WTC11 (cell line): ENCODE data around the gene TTLL10. TPM values are rescaled to one million over a fixed set of nuclear protein-coding genes. Genes with fewer than 3 reads are reported as not detected.

Experiments
- ATAC-seq: fragments of 200-7000 bp; cut with Tn5 transposase; 2 replicates; pipeline ENCODE4 v1.10.0; 2021; ENCODE audit warnings: mild to moderate bottlenecking, moderate library complexity
- CTCF ChIA-PET: fragments of 300-600 bp; sonication (Branson Sonifier 250); formaldehyde crosslinking; loops from one replicate; lab custom pipeline; 2021; ENCODE audit warnings: antibody characterized with exemption; lab: Charles Lee
- POLR2A ChIA-PET: fragments of 350-600 bp; sonication (Branson Sonifier 250); formaldehyde crosslinking; loops from one replicate; lab custom pipeline; 2021; ENCODE audit warnings: antibody characterized with exemption; lab: Charles Lee
- DNase-seq: peaks from one replicate; pipeline ENCODE4 v3.0.0; 2021; ENCODE audit warnings: low spot score
- H3K27ac Mint-ChIP-seq: 2 replicates; pipeline ENCODE4 v1.8.0; 2021; ENCODE audit warnings: mixed read lengths
- H3K27me3 Mint-ChIP-seq: 2 replicates; pipeline ENCODE4 v1.8.0; 2021; ENCODE audit warnings: low read depth, mild to moderate bottlenecking, moderate library complexity, mixed read lengths
- H3K36me3 Mint-ChIP-seq: 2 replicates; pipeline ENCODE4 v1.8.0; 2021; ENCODE audit warnings: mixed read lengths
- H3K4me1 Mint-ChIP-seq: 2 replicates; pipeline ENCODE4 v1.8.0; 2022; ENCODE audit warnings: mixed read lengths
- H3K4me3 Mint-ChIP-seq: 2 replicates; pipeline ENCODE4 v1.8.0; 2021; ENCODE audit warnings: mild to moderate bottlenecking, moderate library complexity, mixed read lengths
- H3K9me3 Mint-ChIP-seq: 2 replicates; pipeline ENCODE4 v1.8.0; 2021; ENCODE audit warnings: mixed read lengths
- ELF4 ChIP-seq: sonication (generic); formaldehyde crosslinking; IDR thresholded peaks from 2 replicates; pipeline ENCODE4 v1.8.1; 2022; ENCODE audit warnings: low read depth, mild to moderate bottlenecking, moderate library complexity, missing genetic modification reagents
- ETV6 ChIP-seq: sonication (generic); formaldehyde crosslinking; IDR thresholded peaks from 2 replicates; pipeline ENCODE4 v1.8.1; 2022; ENCODE audit warnings: mild to moderate bottlenecking, missing genetic modification reagents
- GTF2I ChIP-seq: fragments of 250-450 bp; sonication (Bioruptor Pico); conservative IDR thresholded peaks from 2 replicates; pipeline ENCODE4 v1.4.0; 2021; ENCODE audit warnings: mild to moderate bottlenecking
- JAZF1 ChIP-seq: fragments of 250-450 bp; sonication (Bioruptor Pico); IDR thresholded peaks from 2 replicates; pipeline ENCODE4 v1.9.0; 2021; ENCODE audit warnings: moderate library complexity, mild to moderate bottlenecking, inconsistent platforms
- MXD4 ChIP-seq: fragments of 250-450 bp; sonication (Bioruptor Pico); IDR thresholded peaks from 2 replicates; pipeline ENCODE4 v1.8.0; 2021; ENCODE audit warnings: mild to moderate bottlenecking, moderate library complexity, borderline replicate concordance
- MYBL2 ChIP-seq: sonication (generic); formaldehyde crosslinking; IDR thresholded peaks from 2 replicates; pipeline ENCODE4 v1.8.1; 2023; ENCODE audit warnings: mild to moderate bottlenecking, moderate library complexity, missing genetic modification reagents
- NFYB ChIP-seq: sonication (generic); formaldehyde crosslinking; conservative IDR thresholded peaks from 2 replicates; pipeline ENCODE4 v1.8.0; 2022; ENCODE audit warnings: low read depth, missing genetic modification reagents
- RELA ChIP-seq: sonication (generic); formaldehyde crosslinking; IDR thresholded peaks from 2 replicates; pipeline ENCODE4 v1.8.1; 2022; ENCODE audit warnings: missing genetic modification reagents, mild to moderate bottlenecking, borderline replicate concordance
- SMAD4 ChIP-seq: sonication (generic); formaldehyde crosslinking; IDR thresholded peaks from 2 replicates; pipeline ENCODE4 v1.8.0; 2022; ENCODE audit warnings: mild to moderate bottlenecking, missing genetic modification reagents
- SP1 ChIP-seq: sonication (generic); formaldehyde crosslinking; conservative IDR thresholded peaks from 2 replicates; pipeline ENCODE4 v1.8.1; 2022; ENCODE audit warnings: missing genetic modification reagents
- ZNF138 ChIP-seq: sonication (generic); formaldehyde crosslinking; conservative IDR thresholded peaks from 2 replicates; pipeline ENCODE4 v1.8.1; 2022; ENCODE audit warnings: mild to moderate bottlenecking, moderate library complexity, missing genetic modification reagents
- ZNF219 ChIP-seq: sonication (generic); formaldehyde crosslinking; IDR thresholded peaks from 2 replicates; pipeline ENCODE4 v1.8.0; 2023; ENCODE audit warnings: missing genetic modification reagents, mild to moderate bottlenecking, borderline replicate concordance
- ZNF396 ChIP-seq: fragments of 250-450 bp; sonication (Bioruptor Pico); IDR thresholded peaks from 2 replicates; pipeline ENCODE4 v1.8.0; 2021; ENCODE audit warnings: mild to moderate bottlenecking, moderate library complexity, borderline replicate concordance
- ZNF423 ChIP-seq: fragments of 250-450 bp; sonication (Bioruptor Pico); IDR thresholded peaks from 2 replicates; pipeline ENCODE4 v2.1.2; 2022; ENCODE audit warnings: mild to moderate bottlenecking, moderate library complexity
- total RNA-seq: library from RNA; stranded (reverse); gene quantifications from 3 replicates; pipeline ENCODE4 v1.2.3, GENCODE V29; 2021
- TF ChIP-seq, protein P1 (sequence below): sonication (generic); formaldehyde crosslinking; IDR thresholded peaks from 2 replicates; pipeline ENCODE4 v1.8.1; 2023; ENCODE audit warnings: mild to moderate bottlenecking, moderate library complexity, missing genetic modification reagents
- TF ChIP-seq, protein P2 (sequence below): sonication (generic); formaldehyde crosslinking; IDR thresholded peaks from 2 replicates; pipeline ENCODE4 v1.8.0; 2023; ENCODE audit warnings: missing genetic modification reagents, mild to moderate bottlenecking, borderline replicate concordance
- TF ChIP-seq, protein P3 (sequence below): sonication (generic); formaldehyde crosslinking; conservative IDR thresholded peaks from 2 replicates; pipeline ENCODE4 v1.8.1; 2022; ENCODE audit warnings: mild to moderate bottlenecking, missing genetic modification reagents
- TF ChIP-seq, protein P4 (sequence below): sonication (generic); formaldehyde crosslinking; IDR thresholded peaks from 2 replicates; pipeline ENCODE4 v1.8.0; 2022; ENCODE audit warnings: mild to moderate bottlenecking, missing genetic modification reagents
- TF ChIP-seq, protein P5 (sequence below): sonication (generic); formaldehyde crosslinking; IDR thresholded peaks from 2 replicates; pipeline ENCODE4 v1.8.0; 2022; ENCODE audit warnings: missing genetic modification reagents
- TF ChIP-seq, protein P6 (sequence below): sonication (generic); formaldehyde crosslinking; IDR thresholded peaks from 2 replicates; pipeline ENCODE4 v1.8.0; 2023; ENCODE audit warnings: missing genetic modification reagents

The TTLL10 gene
- total RNA-seq, 1 experiment from 2014 or later, result 1.1 TPM

DNA sequence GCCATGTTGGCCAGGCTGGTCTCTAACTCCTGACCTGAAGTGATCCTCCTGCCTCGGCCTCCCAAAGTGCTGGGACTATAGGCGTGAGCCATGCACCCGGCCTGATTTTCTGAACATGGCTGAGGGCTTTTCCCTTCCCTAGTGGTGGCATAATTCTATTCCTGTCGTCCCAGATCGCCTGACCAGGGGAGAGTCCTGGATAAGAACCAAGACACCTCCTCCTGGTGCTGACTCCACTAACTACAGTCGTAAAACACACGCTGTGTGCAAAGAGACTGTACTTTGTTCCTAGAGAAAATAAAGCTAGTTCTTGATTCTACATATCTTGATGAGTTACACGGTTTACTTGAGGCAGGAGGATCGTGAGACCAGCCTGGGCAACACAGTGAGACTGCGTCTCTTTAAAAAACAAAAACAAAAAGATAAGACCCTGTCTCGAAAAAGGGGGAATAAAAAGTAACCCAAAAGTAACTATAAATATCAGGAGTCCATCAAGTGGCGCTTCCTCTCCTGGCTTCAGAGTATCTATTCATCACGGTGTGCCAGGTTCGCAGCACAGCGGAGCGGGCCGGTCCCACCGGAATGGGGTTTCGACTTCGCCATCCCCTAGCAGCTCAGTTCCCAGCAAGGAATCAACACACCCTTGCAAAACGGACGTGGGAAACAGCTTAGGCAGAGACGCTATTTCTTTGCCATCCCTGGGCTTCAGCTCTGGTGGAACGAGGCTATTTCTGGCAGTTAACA, 57.1 kb downstream of the TTLL10 start:
- POLR2A ChIA-PET, result no interaction called here
- Mint-ChIP-seq H3K4me1 (peaks cover 10% of the 10 kb centered on the region), H3K4me3 (peak overlapping the region; percentile 90), H3K36me3 (peaks cover 11% of the 10 kb centered on the region), H3K27ac (peak overlapping the region; percentile 81), H3K9me3 (peaks cover 3% of the 10 kb centered on the region; the same call in 1 of the 2 replicates), H3K27me3 (no peaks in the 10 kb centered on the region)
- CTCF ChIA-PET, result interaction anchor here (0.7 to 2.3 kb wide), 5 partner anchors 57 to 215 kb away, joined by 3 to 19 read pairs (median 3); partner anchors contain the start of gene TTLL10
- DNase-seq (no peak), ATAC-seq (no peak)
- TF ChIP-seq MXD4 (CRISPR knock-in tag), result no peak
- TF ChIP-seq MYBL2 (CRISPR knock-in tag), result no peak

DNA sequence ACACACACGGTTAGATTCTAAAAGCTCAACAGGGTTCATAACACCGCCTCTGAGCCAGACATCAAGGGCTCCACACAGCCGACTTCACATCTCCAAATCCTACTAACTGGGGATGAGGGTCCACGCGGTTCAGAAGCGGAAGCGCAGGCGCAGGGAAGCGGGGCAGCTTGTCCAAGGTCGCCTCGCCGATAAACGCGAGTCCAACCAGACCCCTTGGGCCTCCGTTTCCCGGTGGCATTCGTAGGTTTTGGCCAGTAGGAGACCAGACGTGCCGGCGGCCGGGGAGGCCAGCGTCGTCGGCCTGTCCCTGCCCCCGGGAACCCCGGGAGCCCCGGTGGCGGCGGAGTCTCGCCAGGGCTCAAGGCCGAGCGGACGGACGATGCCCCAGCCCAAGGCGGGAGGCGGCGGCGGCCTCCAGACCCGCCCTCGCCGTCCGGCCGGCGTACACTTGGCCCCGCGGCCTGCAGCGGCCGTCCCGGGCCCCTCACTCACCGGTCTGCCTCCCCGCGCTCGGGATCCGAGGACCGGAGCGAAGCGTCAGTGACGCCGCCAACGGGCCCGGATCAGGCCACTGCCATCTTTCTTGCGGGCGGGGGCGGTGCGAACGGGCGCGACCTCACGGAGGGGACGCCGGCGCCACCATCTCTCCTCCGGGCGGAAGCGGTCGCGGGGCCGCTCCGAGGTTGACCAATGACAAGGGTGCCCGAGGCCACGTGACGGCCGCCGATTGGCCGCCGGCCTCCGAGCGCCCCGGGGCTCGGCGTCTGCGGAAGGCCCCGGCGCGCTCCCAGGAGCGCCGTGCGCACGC, 57.9 kb downstream of the TTLL10 start, which contains the start of gene SDF4:
SDF4 (minus strand) TSS at position 602 of the 808 bp plus-strand sequence. CDS start 3,229 bp downstream, outside the sequence.
- Mint-ChIP-seq H3K36me3 (peaks cover 10% of the 10 kb centered on the region), H3K27ac (peak within 1 kb of the TSS; percentile 81), H3K4me3 (peak within 1 kb of the TSS; percentile 90), H3K4me1 (peaks cover 10% of the 10 kb centered on the region), H3K27me3 (no peaks in the 10 kb centered on the region), H3K9me3 (peaks cover 3% of the 10 kb centered on the region; the same call in 1 of the 2 replicates)
- DNase-seq (peak; percentile 96), ATAC-seq (peak; percentile 90)
- ChIA-PET POLR2A (no interaction called here), CTCF (interaction anchor here (0.7 to 2.3 kb wide), 5 partner anchors 58 to 216 kb away, joined by 3 to 19 read pairs (median 3); partner anchors contain the start of gene TTLL10)
- TF ChIP-seq, protein P1, sequence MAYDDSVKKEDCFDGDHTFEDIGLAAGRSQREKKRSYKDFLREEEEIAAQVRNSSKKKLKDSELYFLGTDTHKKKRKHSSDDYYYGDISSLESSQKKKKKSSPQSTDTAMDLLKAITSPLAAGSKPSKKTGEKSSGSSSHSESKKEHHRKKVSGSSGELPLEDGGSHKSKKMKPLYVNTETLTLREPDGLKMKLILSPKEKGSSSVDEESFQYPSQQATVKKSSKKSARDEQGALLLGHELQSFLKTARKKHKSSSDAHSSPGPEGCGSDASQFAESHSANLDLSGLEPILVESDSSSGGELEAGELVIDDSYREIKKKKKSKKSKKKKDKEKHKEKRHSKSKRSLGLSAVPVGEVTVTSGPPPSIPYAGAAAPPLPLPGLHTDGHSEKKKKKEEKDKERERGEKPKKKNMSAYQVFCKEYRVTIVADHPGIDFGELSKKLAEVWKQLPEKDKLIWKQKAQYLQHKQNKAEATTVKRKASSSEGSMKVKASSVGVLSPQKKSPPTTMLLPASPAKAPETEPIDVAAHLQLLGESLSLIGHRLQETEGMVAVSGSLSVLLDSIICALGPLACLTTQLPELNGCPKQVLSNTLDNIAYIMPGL (CRISPR knock-in tag), result peak; percentile 72
- 0 out of 2 replicates have a peak, but pooled peaks have one; percentile 50 for TF ChIP-seq RELA (CRISPR knock-in tag)
- TF ChIP-seq SP1 (CRISPR knock-in tag), result peak; percentile 68; the same call in 1 of the 2 replicates
- TF ChIP-seq NFYB (CRISPR knock-in tag), result peak; percentile 80
- TF ChIP-seq ZNF423 (CRISPR knock-in tag), result no peak
- TF ChIP-seq GTF2I (CRISPR knock-in tag), result no peak
- TF ChIP-seq, protein P2, sequence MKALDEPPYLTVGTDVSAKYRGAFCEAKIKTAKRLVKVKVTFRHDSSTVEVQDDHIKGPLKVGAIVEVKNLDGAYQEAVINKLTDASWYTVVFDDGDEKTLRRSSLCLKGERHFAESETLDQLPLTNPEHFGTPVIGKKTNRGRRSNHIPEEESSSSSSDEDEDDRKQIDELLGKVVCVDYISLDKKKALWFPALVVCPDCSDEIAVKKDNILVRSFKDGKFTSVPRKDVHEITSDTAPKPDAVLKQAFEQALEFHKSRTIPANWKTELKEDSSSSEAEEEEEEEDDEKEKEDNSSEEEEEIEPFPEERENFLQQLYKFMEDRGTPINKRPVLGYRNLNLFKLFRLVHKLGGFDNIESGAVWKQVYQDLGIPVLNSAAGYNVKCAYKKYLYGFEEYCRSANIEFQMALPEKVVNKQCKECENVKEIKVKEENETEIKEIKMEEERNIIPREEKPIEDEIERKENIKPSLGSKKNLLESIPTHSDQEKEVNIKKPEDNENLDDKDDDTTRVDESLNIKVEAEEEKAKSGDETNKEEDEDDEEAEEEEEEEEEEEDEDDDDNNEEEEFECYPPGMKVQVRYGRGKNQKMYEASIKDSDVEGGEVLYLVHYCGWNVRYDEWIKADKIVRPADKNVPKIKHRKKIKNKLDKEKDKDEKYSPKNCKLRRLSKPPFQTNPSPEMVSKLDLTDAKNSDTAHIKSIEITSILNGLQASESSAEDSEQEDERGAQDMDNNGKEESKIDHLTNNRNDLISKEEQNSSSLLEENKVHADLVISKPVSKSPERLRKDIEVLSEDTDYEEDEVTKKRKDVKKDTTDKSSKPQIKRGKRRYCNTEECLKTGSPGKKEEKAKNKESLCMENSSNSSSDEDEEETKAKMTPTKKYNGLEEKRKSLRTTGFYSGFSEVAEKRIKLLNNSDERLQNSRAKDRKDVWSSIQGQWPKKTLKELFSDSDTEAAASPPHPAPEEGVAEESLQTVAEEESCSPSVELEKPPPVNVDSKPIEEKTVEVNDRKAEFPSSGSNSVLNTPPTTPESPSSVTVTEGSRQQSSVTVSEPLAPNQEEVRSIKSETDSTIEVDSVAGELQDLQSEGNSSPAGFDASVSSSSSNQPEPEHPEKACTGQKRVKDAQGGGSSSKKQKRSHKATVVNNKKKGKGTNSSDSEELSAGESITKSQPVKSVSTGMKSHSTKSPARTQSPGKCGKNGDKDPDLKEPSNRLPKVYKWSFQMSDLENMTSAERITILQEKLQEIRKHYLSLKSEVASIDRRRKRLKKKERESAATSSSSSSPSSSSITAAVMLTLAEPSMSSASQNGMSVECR, result no peak; the same call in 1 of the 2 replicates
- no peak for TF ChIP-seq SMAD4
- no peak for TF ChIP-seq ZNF396 (CRISPR knock-in tag)
- no peak for TF ChIP-seq JAZF1 (CRISPR knock-in tag)
- peak; percentile 71; the same call in 1 of the 2 replicates for TF ChIP-seq MYBL2 (CRISPR knock-in tag)
- TF ChIP-seq ZNF138, result no peak
- no peak for TF ChIP-seq ZNF219 (CRISPR knock-in tag)
- TF ChIP-seq, protein P3, sequence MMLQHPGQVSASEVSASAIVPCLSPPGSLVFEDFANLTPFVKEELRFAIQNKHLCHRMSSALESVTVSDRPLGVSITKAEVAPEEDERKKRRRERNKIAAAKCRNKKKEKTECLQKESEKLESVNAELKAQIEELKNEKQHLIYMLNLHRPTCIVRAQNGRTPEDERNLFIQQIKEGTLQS (CRISPR knock-in tag), result no peak
- TF ChIP-seq, protein P4, sequence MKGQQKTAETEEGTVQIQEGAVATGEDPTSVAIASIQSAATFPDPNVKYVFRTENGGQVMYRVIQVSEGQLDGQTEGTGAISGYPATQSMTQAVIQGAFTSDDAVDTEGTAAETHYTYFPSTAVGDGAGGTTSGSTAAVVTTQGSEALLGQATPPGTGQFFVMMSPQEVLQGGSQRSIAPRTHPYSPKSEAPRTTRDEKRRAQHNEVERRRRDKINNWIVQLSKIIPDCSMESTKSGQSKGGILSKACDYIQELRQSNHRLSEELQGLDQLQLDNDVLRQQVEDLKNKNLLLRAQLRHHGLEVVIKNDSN, result peak; percentile 95
- TF ChIP-seq ELF4 (CRISPR knock-in tag), result no peak
- TF ChIP-seq ETV6, result no peak; the same call in 1 of the 2 replicates
- TF ChIP-seq, protein P5, sequence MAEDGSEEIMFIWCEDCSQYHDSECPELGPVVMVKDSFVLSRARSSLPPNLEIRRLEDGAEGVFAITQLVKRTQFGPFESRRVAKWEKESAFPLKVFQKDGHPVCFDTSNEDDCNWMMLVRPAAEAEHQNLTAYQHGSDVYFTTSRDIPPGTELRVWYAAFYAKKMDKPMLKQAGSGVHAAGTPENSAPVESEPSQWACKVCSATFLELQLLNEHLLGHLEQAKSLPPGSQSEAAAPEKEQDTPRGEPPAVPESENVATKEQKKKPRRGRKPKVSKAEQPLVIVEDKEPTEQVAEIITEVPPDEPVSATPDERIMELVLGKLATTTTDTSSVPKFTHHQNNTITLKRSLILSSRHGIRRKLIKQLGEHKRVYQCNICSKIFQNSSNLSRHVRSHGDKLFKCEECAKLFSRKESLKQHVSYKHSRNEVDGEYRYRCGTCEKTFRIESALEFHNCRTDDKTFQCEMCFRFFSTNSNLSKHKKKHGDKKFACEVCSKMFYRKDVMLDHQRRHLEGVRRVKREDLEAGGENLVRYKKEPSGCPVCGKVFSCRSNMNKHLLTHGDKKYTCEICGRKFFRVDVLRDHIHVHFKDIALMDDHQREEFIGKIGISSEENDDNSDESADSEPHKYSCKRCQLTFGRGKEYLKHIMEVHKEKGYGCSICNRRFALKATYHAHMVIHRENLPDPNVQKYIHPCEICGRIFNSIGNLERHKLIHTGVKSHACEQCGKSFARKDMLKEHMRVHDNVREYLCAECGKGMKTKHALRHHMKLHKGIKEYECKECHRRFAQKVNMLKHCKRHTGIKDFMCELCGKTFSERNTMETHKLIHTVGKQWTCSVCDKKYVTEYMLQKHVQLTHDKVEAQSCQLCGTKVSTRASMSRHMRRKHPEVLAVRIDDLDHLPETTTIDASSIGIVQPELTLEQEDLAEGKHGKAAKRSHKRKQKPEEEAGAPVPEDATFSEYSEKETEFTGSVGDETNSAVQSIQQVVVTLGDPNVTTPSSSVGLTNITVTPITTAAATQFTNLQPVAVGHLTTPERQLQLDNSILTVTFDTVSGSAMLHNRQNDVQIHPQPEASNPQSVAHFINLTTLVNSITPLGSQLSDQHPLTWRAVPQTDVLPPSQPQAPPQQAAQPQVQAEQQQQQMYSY (CRISPR knock-in tag), result no peak
- TF ChIP-seq, protein P6, sequence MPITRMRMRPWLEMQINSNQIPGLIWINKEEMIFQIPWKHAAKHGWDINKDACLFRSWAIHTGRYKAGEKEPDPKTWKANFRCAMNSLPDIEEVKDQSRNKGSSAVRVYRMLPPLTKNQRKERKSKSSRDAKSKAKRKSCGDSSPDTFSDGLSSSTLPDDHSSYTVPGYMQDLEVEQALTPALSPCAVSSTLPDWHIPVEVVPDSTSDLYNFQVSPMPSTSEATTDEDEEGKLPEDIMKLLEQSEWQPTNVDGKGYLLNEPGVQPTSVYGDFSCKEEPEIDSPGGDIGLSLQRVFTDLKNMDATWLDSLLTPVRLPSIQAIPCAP (CRISPR knock-in tag), result no peak
